Endothelial cell of umbilical vein (primary cell): Measurements from ENCODE around the gene CRACR2A. TPM values are rescaled to one million over a fixed set of nuclear protein-coding genes. Genes with fewer than 3 reads are reported as not detected.

ENCODE experiments used
- BruUV-seq: library from RNA; stranded (reverse); fragments of 400-500 nt; replicated peaks from 2 replicates; lab custom pipeline; 2021; lab: Mats Ljungman, UMichigan
- CTCF ChIA-PET: fragments of 300-600, 350-600 bp; sonication (Branson Sonifier 250); formaldehyde crosslinking; loops from one replicate; lab custom pipeline; 2021; ENCODE audit warnings: antibody characterized with exemption, inconsistent platforms; lab: Charles Lee
- POLR2A ChIA-PET: fragments of 300-600, 350-600 bp; sonication (Branson Sonifier 250); formaldehyde crosslinking; loops from one replicate; lab custom pipeline; 2021; ENCODE audit warnings: antibody characterized with exemption, inconsistent platforms; lab: Charles Lee
- DNase-seq: peaks from one replicate; pipeline ENCODE4 v3.0.0-alpha.2; 2011; ENCODE audit warnings: low read depth, low spot score
- FAIRE-seq: peaks from 2 replicates; lab custom pipeline; 2011; peaks lifted over from hg19 to GRCh38; lab: Jason Lieb, UNC
- H2AFZ ChIP-seq: 2 replicates; pipeline ENCODE4 v1.6.0; 2012; ENCODE audit warnings: low read depth, low read length, control low read depth, inconsistent platforms
- H3K27ac ChIP-seq: 2 replicates; pipeline ENCODE4 v1.5.1; 2011; ENCODE audit warnings: low read depth, mild to moderate bottlenecking, control low read depth, low read length, moderate library complexity; ENCODE audit not compliant: insufficient read depth
- H3K27me3 ChIP-seq, 2 experiments: 2 replicates each; pipeline versions ENCODE4 v1.6.0 to v1.6.1; 2011; ENCODE audit warnings: low read length in 2 of 2, mixed read lengths in 1 of 2; ENCODE audit not compliant: control insufficient read depth in 2 of 2, insufficient read depth in 2 of 2
- H3K36me3 ChIP-seq, 2 experiments: 2 replicates in 1 of 2; 3 replicates in 1 of 2; pipeline ENCODE4 v1.5.1; 2011; ENCODE audit warnings: low read length in 2 of 2, mild to moderate bottlenecking in 1 of 2, moderate library complexity in 1 of 2; ENCODE audit not compliant: control insufficient read depth in 2 of 2, insufficient read depth in 2 of 2; ENCODE audit errors: extremely low read depth in 1 of 2
- H3K4me1 ChIP-seq: 3 replicates; pipeline ENCODE4 v1.5.1; 2011; ENCODE audit warnings: mild to moderate bottlenecking, low read length; ENCODE audit not compliant: control insufficient read depth, insufficient read depth; ENCODE audit errors: extremely low read depth
- H3K4me2 ChIP-seq: 2 replicates; pipeline ENCODE4 v1.6.1; 2011; ENCODE audit warnings: low read length, control low read depth, mixed read lengths; ENCODE audit not compliant: insufficient read depth
- H3K4me3 ChIP-seq, 3 experiments: fragments of 200-600 bp in 1 of 3; sonication (generic), shearing (Covaris generic) in 1 of 3; replicated peaks in 1 of 3; 2 replicates each; pipeline ENCODE4 v1.5.1; 2011 to 2016; ENCODE audit warnings: control low read depth in 3 of 3, low read length in 3 of 3, mild to moderate bottlenecking in 2 of 3, inconsistent platforms in 1 of 3, low read depth in 1 of 3, moderate library complexity in 1 of 3; ENCODE audit not compliant: insufficient read depth in 1 of 3
- H3K79me2 ChIP-seq: 2 replicates; pipeline ENCODE4 v1.6.0; 2012; ENCODE audit warnings: low read length, inconsistent platforms; ENCODE audit not compliant: control insufficient read depth, insufficient read depth
- H3K9ac ChIP-seq: replicated peaks from 2 replicates; pipeline ENCODE3; 2011; ENCODE audit warnings: low read length, control low read depth; ENCODE audit not compliant: insufficient read depth; ENCODE audit errors: extremely low read depth
- H3K9me1 ChIP-seq: replicated peaks from 3 replicates; pipeline ENCODE4 v1.6.0; 2011; ENCODE audit warnings: mild to moderate bottlenecking, low read length; ENCODE audit not compliant: control insufficient read depth, insufficient read depth; ENCODE audit errors: extremely low read depth
- H3K9me3 ChIP-seq: replicated peaks from 2 replicates; pipeline ENCODE4 v1.5.1; 2012; ENCODE audit warnings: low read length, inconsistent platforms; ENCODE audit not compliant: control insufficient read depth, insufficient read depth
- H4K20me1 ChIP-seq: replicated peaks from 2 replicates; pipeline ENCODE3; 2011; ENCODE audit warnings: mild to moderate bottlenecking, low read length; ENCODE audit not compliant: control insufficient read depth, insufficient read depth; ENCODE audit errors: extremely low read depth
- CTCF ChIP-seq, 2 donors: IDR thresholded peaks; 1 replicate in 1 of 2; 2 replicates in 1 of 2; pipeline ENCODE4 v1.5.1; 2011; ENCODE audit warnings: low read length in 2 of 2, mild to moderate bottlenecking in 2 of 2, moderate library complexity in 2 of 2, control low read depth in 1 of 2, inconsistent platforms in 1 of 2, low read depth in 1 of 2; ENCODE audit not compliant: insufficient read depth in 1 of 2; ENCODE audit errors: extremely low read depth in 1 of 2
- EZH2 ChIP-seq: IDR thresholded peaks from 2 replicates; pipeline ENCODE4 v1.6.1; 2012; ENCODE audit warnings: borderline replicate concordance, low read depth, mild to moderate bottlenecking, moderate library complexity, low read length, inconsistent platforms; ENCODE audit not compliant: severe bottlenecking
- FOS ChIP-seq: IDR thresholded peaks from 2 replicates; pipeline ENCODE4 v1.6.1; 2011; ENCODE audit warnings: mild to moderate bottlenecking, low read length, moderate library complexity, borderline replicate concordance; ENCODE audit not compliant: insufficient read depth
- GATA2 ChIP-seq: IDR thresholded peaks from 2 replicates; pipeline ENCODE4 v1.7.0; 2011; ENCODE audit warnings: low read depth, mild to moderate bottlenecking, moderate library complexity, mixed read lengths, low read length; ENCODE audit not compliant: insufficient read length, insufficient read depth
- JUN ChIP-seq: IDR thresholded peaks from 2 replicates; pipeline ENCODE4 v1.6.1; 2011; ENCODE audit warnings: borderline replicate concordance, low read depth; ENCODE audit not compliant: insufficient read length, insufficient read depth
- MYC ChIP-seq: IDR thresholded peaks from one replicate; pipeline ENCODE4 v1.6.1; 2011; ENCODE audit warnings: mild to moderate bottlenecking, low read depth, low read length
- POLR2A ChIP-seq: IDR thresholded peaks from 2 replicates; pipeline ENCODE4 v1.6.1; 2012; ENCODE audit warnings: low read depth, mild to moderate bottlenecking, control low read depth, low read length
- POLR2AphosphoS5 ChIP-seq: IDR thresholded peaks from 2 replicates; pipeline ENCODE4 v1.6.1; 2012; ENCODE audit warnings: low read depth, mild to moderate bottlenecking, control low read depth, low read length, moderate library complexity; ENCODE audit not compliant: insufficient read depth
- dilution Hi-C: fragments of 300-500 bp; cut with MboI; formaldehyde crosslinking; loops from one replicate; pipeline ENCODE4 v1.15.0; 2019; ENCODE audit warnings: low sequenced_read_pairs; ENCODE audit not compliant: extremely low pct_ligation_motif_present
- intact Hi-C: fragments of 100-400 bp; cut with micrococcal nuclease; formaldehyde crosslinking; loops from one replicate; pipeline ENCODE4 v1.10.0; 2022
- polyA plus RNA-seq, 4 experiments: library from polyadenylated mRNA; depleted of rRNA in 3 of 4; stranded (reverse) in 3 of 4; unstranded in 1 of 4; fragments of >200 nt; gene quantifications; 2 replicates each; pipeline versions ENCODE4 v1.2.1 to v1.2.3, GENCODE V29; 2011 to 2012; ENCODE audit warnings: missing spikeins in 1 of 4
- total RNA-seq: library from RNA; stranded (reverse); gene quantifications from 2 replicates; pipeline ENCODE4 v1.2.3, GENCODE V29; 2021
- TF ChIP-seq, protein P1 (sequence below): IDR thresholded peaks from 2 replicates; pipeline ENCODE4 v1.6.1; 2011; ENCODE audit not compliant: insufficient read depth, insufficient read length

Gene CRACR2A
- total and polyA plus RNA-seq, 2 donors (not counting 3 experiments of a cell fraction or from before 2014, with no cell fraction given) = 4.4 to 15.9 TPM

DNA sequence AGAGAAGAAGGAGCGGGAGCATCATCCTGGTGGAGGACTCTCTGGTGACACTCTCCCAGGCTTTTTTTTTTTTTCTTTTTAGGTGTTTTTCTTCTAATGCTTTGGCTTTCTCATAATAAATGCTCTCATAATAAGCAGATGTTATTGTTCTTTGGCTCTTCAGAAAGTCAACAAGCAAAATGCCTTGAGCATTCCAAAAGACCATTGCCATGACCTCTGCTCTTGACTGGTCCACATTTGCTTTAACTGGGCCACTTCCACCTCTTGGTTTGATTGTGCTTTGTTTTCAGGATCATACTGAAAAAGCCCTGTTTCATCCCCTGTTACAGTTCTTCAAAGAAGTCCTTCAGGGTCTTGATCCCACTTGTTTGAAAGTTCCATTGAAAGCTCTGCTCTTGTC, 36.9 kb downstream of the CRACR2A start:
- Histone ChIP-seq H3K9ac (no peak overlapping the region), H3K79me2 (no peaks in the 10 kb centered on the region), H3K4me2 (no peak overlapping the region), H2AFZ (no peak overlapping the region), H3K9me1 (no peaks in the 10 kb centered on the region), H3K27ac (no peak overlapping the region), H3K4me1 (no peaks in the 10 kb centered on the region), H3K27me3 (no peaks in the 10 kb centered on the region), H3K36me3 (no peaks in the 10 kb centered on the region), H3K9me3 (no peaks in the 10 kb centered on the region), H3K4me3 (no peak overlapping the region), H4K20me1 (no peaks in the 10 kb centered on the region)
- dilution Hi-C loops = no loop called here
- DNase-seq (no peak), FAIRE-seq (no peak)
- ChIA-PET POLR2A (no interaction called here), CTCF (interaction anchor here (1.6 to 1.7 kb wide), 2 partner anchors 9 to 61 kb away, joined by 4 read pairs; no protein-coding TSS in a partner anchor)
- TF ChIP-seq POLR2AphosphoS5 = no peak
- TF ChIP-seq CTCF (IDR thresholded peaks at IDR 0.05; ENCODE audit: extremely low read depth in 1 of 2, insufficient read depth in 1 of 2, low read depth in 1 of 2, low read length in 2 of 2) = no peak
- TF ChIP-seq JUN = no peak
- TF ChIP-seq FOS = no peak
- TF ChIP-seq POLR2A = no peak
- no peak for TF ChIP-seq MYC
- TF ChIP-seq, protein P1, sequence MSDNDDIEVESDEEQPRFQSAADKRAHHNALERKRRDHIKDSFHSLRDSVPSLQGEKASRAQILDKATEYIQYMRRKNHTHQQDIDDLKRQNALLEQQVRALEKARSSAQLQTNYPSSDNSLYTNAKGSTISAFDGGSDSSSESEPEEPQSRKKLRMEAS = no peak
- no peak for TF ChIP-seq EZH2
- TF ChIP-seq GATA2 = no peak
- intact Hi-C loops = no loop called here
- BruUV-seq = no TSS peak
